Measurements from ENCODE around the gene ECT2L. TPM values are rescaled to one million over a fixed set of nuclear protein-coding genes. Genes with fewer than 3 reads are reported as not detected.

ECT2L gene
- total and polyA plus RNA-seq, 2 of the 13 experiments (the other 11 are each of a cell fraction or from before 2014, with no cell fraction given): 0.12 TPM; not detected in 1

DNA sequence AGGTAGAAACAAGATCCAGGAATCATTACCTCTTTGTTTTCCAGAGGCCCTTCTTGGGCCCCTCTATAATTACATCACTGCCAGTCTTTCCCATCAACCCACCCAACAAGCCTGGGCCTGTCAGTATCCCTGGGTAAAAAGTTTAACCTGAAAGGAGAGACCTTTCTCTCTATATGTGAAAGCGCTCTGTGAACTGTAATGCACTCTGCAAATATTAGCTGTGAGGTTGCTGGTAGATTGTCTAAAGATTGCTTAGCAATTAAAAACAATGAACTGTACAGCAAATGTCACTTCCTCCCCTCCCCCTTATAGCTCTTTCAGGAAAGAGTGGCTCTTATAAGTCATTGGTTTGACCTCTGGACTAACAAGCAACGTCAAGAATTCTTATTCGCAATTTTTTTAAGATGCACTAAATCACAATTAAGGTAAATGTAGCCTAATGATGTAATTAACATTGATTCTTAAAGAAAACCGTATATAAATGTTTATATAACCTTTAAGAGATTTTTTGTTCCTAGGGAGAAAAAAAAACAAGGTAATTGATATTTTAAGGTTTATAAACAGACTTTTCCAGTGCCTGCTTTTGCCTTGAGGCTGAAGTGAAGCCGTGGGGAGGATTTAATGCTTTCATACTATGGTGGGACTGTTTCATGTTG, 18.4 kb downstream of the ECT2L start (continued):
- TF ChIP-seq, protein P1, sequence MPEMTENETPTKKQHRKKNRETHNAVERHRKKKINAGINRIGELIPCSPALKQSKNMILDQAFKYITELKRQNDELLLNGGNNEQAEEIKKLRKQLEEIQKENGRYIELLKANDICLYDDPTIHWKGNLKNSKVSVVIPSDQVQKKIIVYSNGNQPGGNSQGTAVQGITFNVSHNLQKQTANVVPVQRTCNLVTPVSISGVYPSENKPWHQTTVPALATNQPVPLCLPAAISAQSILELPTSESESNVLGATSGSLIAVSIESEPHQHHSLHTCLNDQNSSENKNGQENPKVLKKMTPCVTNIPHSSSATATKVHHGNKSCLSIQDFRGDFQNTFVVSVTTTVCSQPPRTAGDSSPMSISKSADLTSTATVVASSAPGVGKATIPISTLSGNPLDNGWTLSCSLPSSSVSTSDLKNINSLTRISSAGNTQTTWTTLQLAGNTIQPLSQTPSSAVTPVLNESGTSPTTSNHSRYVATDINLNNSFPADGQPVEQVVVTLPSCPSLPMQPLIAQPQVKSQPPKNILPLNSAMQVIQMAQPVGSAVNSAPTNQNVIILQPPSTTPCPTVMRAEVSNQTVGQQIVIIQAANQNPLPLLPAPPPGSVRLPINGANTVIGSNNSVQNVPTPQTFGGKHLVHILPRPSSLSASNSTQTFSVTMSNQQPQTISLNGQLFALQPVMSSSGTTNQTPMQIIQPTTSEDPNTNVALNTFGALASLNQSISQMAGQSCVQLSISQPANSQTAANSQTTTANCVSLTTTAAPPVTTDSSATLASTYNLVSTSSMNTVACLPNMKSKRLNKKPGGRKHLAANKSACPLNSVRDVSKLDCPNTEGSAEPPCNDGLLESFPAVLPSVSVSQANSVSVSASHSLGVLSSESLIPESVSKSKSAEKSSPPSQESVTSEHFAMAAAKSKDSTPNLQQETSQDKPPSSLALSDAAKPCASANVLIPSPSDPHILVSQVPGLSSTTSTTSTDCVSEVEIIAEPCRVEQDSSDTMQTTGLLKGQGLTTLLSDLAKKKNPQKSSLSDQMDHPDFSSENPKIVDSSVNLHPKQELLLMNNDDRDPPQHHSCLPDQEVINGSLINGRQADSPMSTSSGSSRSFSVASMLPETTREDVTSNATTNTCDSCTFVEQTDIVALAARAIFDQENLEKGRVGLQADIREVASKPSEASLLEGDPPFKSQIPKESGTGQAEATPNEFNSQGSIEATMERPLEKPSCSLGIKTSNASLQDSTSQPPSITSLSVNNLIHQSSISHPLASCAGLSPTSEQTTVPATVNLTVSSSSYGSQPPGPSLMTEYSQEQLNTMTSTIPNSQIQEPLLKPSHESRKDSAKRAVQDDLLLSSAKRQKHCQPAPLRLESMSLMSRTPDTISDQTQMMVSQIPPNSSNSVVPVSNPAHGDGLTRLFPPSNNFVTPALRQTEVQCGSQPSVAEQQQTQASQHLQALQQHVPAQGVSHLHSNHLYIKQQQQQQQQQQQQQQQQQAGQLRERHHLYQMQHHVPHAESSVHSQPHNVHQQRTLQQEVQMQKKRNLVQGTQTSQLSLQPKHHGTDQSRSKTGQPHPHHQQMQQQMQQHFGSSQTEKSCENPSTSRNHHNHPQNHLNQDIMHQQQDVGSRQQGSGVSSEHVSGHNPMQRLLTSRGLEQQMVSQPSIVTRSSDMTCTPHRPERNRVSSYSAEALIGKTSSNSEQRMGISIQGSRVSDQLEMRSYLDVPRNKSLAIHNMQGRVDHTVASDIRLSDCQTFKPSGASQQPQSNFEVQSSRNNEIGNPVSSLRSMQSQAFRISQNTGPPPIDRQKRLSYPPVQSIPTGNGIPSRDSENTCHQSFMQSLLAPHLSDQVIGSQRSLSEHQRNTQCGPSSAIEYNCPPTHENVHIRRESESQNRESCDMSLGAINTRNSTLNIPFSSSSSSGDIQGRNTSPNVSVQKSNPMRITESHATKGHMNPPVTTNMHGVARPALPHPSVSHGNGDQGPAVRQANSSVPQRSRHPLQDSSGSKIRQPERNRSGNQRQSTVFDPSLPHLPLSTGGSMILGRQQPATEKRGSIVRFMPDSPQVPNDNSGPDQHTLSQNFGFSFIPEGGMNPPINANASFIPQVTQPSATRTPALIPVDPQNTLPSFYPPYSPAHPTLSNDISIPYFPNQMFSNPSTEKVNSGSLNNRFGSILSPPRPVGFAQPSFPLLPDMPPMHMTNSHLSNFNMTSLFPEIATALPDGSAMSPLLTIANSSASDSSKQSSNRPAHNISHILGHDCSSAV (CRISPR knock-in tag; IDR thresholded peaks at IDR 0.05; ENCODE audit: borderline replicate concordance): no peak
- TF ChIP-seq NBN (conservative IDR thresholded peaks at IDR 0.05): no peak
- TF ChIP-seq ZC3H4 (CRISPR knock-in tag; IDR thresholded peaks at IDR 0.05; ENCODE audit: borderline replicate concordance): no peak
- 0 out of 2 replicates have a peak, but pooled peaks have one; percentile 52 for TF ChIP-seq ZFX (CRISPR knock-in tag; IDR thresholded peaks at IDR 0.05; ENCODE audit: low read depth)
- no peak for TF ChIP-seq ZMYM2 (CRISPR knock-in tag; IDR thresholded peaks at IDR 0.05)
- TF ChIP-seq, protein P2, sequence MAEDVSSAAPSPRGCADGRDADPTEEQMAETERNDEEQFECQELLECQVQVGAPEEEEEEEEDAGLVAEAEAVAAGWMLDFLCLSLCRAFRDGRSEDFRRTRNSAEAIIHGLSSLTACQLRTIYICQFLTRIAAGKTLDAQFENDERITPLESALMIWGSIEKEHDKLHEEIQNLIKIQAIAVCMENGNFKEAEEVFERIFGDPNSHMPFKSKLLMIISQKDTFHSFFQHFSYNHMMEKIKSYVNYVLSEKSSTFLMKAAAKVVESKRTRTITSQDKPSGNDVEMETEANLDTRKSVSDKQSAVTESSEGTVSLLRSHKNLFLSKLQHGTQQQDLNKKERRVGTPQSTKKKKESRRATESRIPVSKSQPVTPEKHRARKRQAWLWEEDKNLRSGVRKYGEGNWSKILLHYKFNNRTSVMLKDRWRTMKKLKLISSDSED (CRISPR knock-in tag; IDR thresholded peaks at IDR 0.05): no peak
- no peak for TF ChIP-seq KAT2B (IDR thresholded peaks at IDR 0.05; ENCODE audit: borderline replicate concordance, low read depth, low read length)
- no peak for TF ChIP-seq MTF1 (CRISPR knock-in tag; IDR thresholded peaks at IDR 0.05)
- TF ChIP-seq MED8 (CRISPR knock-in tag; IDR thresholded peaks at IDR 0.05; ENCODE audit: insufficient replicate concordance): no peak
- TF ChIP-seq YEATS4 (CRISPR knock-in tag; IDR thresholded peaks at IDR 0.05; ENCODE audit: borderline replicate concordance): peak; percentile 64
- TF ChIP-seq MBD4 (IDR thresholded peaks at IDR 0.05; ENCODE audit: borderline replicate concordance, low read length): 0 out of 2 replicates have a peak, but pooled peaks have one; percentile 80
- TF ChIP-seq, protein P3, sequence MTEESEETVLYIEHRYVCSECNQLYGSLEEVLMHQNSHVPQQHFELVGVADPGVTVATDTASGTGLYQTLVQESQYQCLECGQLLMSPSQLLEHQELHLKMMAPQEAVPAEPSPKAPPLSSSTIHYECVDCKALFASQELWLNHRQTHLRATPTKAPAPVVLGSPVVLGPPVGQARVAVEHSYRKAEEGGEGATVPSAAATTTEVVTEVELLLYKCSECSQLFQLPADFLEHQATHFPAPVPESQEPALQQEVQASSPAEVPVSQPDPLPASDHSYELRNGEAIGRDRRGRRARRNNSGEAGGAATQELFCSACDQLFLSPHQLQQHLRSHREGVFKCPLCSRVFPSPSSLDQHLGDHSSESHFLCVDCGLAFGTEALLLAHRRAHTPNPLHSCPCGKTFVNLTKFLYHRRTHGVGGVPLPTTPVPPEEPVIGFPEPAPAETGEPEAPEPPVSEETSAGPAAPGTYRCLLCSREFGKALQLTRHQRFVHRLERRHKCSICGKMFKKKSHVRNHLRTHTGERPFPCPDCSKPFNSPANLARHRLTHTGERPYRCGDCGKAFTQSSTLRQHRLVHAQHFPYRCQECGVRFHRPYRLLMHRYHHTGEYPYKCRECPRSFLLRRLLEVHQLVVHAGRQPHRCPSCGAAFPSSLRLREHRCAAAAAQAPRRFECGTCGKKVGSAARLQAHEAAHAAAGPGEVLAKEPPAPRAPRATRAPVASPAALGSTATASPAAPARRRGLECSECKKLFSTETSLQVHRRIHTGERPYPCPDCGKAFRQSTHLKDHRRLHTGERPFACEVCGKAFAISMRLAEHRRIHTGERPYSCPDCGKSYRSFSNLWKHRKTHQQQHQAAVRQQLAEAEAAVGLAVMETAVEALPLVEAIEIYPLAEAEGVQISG (CRISPR knock-in tag; IDR thresholded peaks at IDR 0.05): peak; percentile 35; the same call in 1 of the 2 replicates
- no peak for TF ChIP-seq ZNF446 (CRISPR knock-in tag; IDR thresholded peaks at IDR 0.05)
